SIG-M5 treated with dmso at 0.1 percent for 504 hours (cell line): Measurements from ENCODE around the gene PDE3A.

ENCODE experiments used
- DNase-seq: peaks from one replicate; lab custom pipeline; 2025; ENCODE audit not compliant: unreplicated experiment; lab: John Stamatoyannopoulos, UW

PDE3A gene

DNA sequence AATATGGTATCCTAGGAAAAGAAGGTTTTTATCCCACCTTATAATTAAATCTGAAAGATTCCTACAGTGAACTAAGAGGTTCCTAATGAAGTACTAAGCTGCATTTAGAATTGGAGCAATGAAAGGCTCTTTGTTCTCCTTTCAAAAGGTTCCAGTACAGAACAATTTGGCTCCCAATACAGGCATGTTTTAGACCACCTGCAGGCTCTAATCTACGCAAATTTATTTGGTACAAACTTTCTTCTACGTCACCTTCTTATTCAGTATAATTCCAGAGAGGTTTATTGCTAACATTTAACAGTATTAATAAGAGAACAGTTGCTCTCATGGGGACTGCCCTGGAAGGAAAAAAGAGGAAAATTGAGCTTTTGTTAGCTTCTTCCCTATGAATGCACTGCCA lies 289.2 kb downstream of the PDE3A start:
- DNase-seq = no peak

- no peak for DNase-seq
These were observed 313.0 kb downstream of the PDE3A start for GRCh38 chr12:20681334-20681733.

GRCh38 chr12:20695232-20695631 lies 326.9 kb downstream of the PDE3A start, which contains the start of gene SLCO1C1:
Gene SLCO1C1 (plus strand): TSS chr12:20695332. CDS start chr12:20699577, 4,245 bp downstream.
- DNase-seq = no peak

DNA sequence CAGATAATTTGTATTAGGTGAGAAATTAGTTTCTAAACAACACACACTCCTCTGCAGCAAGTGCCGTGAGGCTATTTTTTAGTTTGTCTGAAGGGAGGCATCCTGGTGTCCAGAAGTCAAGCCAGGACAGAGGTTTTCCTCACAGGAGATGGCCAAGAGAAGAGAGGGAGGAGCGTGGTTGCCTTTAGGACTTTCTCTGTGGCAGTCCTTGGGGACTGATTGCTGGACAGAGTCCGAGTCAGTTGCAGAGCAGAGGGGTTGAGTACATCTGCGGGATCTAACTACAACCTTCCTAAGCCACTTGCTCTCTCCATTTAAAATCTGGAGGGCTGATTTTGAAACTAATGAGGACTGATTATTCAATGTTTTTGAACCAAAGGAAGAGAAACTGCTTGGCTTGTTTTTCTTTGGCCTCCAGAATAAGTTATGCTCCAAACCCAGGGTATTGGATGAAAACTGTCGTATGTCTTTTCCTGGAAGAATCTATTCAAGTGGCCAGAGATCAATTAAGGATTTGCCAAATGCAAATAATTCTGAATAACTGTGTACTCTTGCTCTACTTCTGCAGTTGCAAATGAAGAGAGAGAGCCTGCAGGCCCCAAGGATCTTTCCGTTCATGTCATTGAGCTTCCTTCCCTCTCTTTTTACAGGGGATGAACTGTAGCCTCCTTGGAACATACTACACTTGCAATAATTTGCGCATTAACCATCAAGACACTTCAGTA lies 328.0 kb downstream of the PDE3A start:
- DNase-seq = no peak

GRCh38 chr12:20701106-20701505 lies 332.8 kb downstream of the PDE3A start:
- no peak for DNase-seq

- no peak for DNase-seq
These were observed 336.5 kb downstream of the PDE3A start for GRCh38 chr12:20704860-20705259.

DNA sequence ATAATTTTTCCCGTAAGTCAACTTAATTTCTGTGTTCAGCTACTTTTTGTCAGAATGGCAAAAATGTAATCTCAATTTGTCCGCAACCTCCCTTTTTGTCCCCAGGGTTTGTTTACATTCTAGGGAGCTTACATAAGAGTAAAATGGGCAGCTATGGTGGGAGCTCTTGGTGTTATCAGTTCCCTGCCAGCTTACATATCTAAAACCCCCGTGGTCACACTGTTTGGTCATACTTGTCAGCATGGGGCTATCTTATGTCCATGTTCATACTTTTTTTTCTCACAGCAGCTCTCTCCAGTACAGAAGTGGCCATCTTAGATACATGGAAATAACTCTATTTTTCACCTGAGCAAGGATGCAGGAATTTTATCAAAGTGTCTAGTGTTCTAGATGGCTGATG lies 343.5 kb downstream of the PDE3A start:
- no peak for DNase-seq

- no peak for DNase-seq
These were observed 347.7 kb downstream of the PDE3A start for GRCh38 chr12:20716037-20716436.

DNA sequence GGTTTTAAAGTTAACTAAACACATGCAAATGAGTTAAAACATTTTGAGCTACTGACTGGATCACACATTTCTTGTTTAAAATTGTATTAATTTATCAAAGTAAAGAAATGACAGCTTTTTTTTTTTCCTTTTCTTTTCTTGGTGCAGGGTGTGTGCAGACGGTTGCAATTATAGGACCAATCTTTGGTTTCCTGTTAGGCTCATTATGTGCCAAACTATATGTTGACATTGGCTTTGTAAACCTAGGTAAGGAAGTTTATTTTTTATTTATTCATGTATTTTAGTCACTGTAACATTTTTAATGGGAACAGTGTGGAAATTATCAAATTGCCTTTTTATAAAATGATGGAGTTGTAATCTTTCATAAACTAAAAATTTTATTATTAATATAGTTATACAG lies 348.6 kb downstream of the PDE3A start:
- no peak for DNase-seq

DNA sequence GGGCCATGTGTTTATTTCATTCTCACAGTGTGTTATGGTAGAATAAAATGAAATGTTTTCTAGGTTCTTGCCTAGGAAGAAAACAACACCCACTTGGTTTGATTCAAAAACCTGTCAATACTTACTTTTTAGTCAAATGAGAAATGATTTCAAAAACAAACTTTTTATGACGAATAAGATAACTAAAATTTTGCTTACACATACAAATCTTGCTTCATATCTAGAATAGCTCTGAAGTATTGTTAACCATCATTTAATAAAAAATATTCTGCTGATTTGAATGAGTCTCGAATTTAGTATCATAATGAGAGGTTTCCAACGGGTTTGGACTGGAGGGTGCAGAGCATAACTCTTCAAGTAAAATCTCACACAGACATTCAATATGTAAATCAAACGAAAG lies 350.0 kb downstream of the PDE3A start:
- no peak for DNase-seq

DNA sequence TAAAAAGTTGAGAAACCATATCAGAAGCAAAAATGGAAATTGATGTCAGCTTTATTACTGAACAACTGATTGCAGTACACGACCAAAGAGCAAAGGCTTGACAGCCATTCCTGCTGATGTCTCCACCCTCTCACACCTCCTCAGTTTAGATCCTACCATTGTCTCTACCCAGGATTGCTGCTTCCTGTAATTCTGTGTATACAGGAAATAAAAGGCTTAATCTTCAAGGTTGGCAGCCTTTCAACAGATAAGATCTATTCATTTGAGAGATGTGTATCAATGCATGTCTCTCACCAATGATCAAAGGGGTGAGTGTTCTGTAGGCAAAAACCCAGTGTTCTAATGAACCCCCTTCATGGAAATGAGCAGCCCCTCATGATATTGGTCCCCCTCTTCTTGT lies 353.8 kb downstream of the PDE3A start:
- no peak for DNase-seq

DNA sequence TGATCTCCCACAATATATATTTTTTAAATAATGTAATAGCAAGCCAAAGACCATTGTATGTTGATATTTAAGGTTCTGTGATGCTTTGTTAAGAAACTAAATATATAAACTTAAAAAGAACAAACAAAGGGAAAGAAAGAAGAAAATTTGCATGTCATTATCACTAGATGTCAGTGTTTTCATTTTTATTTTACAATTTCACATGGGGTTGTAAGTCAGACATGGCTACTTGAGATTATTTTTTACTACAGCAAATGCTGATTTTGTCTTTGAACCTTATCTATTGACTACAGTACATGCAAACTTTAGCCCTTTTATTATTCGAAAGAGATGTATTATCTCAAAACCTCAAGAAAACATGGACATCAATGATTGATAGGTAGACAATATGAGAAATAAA lies 362.9 kb downstream of the PDE3A start:
- DNase-seq = no peak
